HG03097 (cell line): ENCODE measurements around the gene PIAS3.
"Not testable (repeated sequence)": the region's sequence is repeated elsewhere in the genome, so short reads cannot be mapped to it uniquely, and the experiment has no call there.

ENCODE experiments used
- ATAC-seq: cut with Tn5 transposase; IDR thresholded peaks from one replicate; pipeline ENCODE4 v1.9.1; 2021; ENCODE audit not compliant: unreplicated experiment, low FRiP score

PIAS3 gene

GRCh38 chr1:145827966-145828365 is 30.9 kb downstream of the PIAS3 start:
- no peak for ATAC-seq

GRCh38 chr1:145826030-145826429 is 32.9 kb downstream of the PIAS3 start:
- ATAC-seq, result no peak

- ATAC-seq, result no peak
Observed at GRCh38 chr1:145824499-145824842, 34.4 kb downstream of the PIAS3 start.

- ATAC-seq, result peak; percentile 87
Observed at GRCh38 chr1:145823565-145824498, 35.0 kb downstream of the PIAS3 start, which contains the start of the genes POLR3C and RNF115. TSS of gene POLR3C (plus strand) at chr1:145824200. CDS start at chr1:145825777, 1,577 bp downstream. TSS of gene RNF115 (minus strand) at chr1:145824095. CDS start at chr1:145823873, 222 bp downstream.

GRCh38 chr1:145822779-145823331 is 36.0 kb downstream of the PIAS3 start:
- ATAC-seq, result not testable (repeated sequence)

- ATAC-seq, result not testable (repeated sequence)
Observed at GRCh38 chr1:145818095-145818494, 40.8 kb downstream of the PIAS3 start.

- not testable (repeated sequence) for ATAC-seq
Observed at GRCh38 chr1:145812977-145813810, 45.7 kb downstream of the PIAS3 start.

GRCh38 chr1:145806844-145807243 is 52.0 kb downstream of the PIAS3 start:
- no peak for ATAC-seq

- ATAC-seq, result no peak
Observed at GRCh38 chr1:145806408-145806807, 52.5 kb downstream of the PIAS3 start.

GRCh38 chr1:145805057-145805456 is 53.8 kb downstream of the PIAS3 start:
- no peak for ATAC-seq

- ATAC-seq, result no peak
Observed at GRCh38 chr1:145804235-145805045, 54.4 kb downstream of the PIAS3 start.

- no peak for ATAC-seq
Observed at GRCh38 chr1:145799806-145800205, 59.1 kb downstream of the PIAS3 start.
